Kidney epithelial cell (primary cell): ENCODE results near the gene CCDC85B. TPM values are rescaled to one million over a fixed set of nuclear protein-coding genes. Genes with fewer than 3 reads are reported as not detected.

ENCODE experiments used
- DNase-seq: peaks from one replicate; pipeline ENCODE4 v3.0.0-alpha.2; 2010; ENCODE audit warnings: low read depth
- H3K27me3 ChIP-seq: 2 replicates; pipeline ENCODE4 v1.6.0; 2011; ENCODE audit warnings: low read length; ENCODE audit not compliant: control insufficient read depth, insufficient read depth
- H3K36me3 ChIP-seq: 2 replicates; pipeline ENCODE4 v1.5.1; 2011; ENCODE audit warnings: low read length; ENCODE audit not compliant: control insufficient read depth, insufficient read depth
- H3K4me3 ChIP-seq: 2 replicates; pipeline ENCODE4 v1.5.1; 2011; ENCODE audit warnings: low read depth, mild to moderate bottlenecking, control low read depth, low read length
- CTCF ChIP-seq: IDR thresholded peaks from 2 replicates; pipeline ENCODE4 v1.5.1; 2011; ENCODE audit warnings: mild to moderate bottlenecking, moderate library complexity, low read length, control low read depth, inconsistent platforms; ENCODE audit not compliant: insufficient read depth, poor library complexity, severe bottlenecking
- total RNA-seq: library from RNA; depleted of rRNA; stranded (reverse); fragments of >200 nt; gene quantifications from 2 replicates; pipeline ENCODE4 v1.2.3, GENCODE V29; 2015

The CCDC85B gene
- total RNA-seq, 1 donor from 2014 or later, result 48.9 TPM

DNA sequence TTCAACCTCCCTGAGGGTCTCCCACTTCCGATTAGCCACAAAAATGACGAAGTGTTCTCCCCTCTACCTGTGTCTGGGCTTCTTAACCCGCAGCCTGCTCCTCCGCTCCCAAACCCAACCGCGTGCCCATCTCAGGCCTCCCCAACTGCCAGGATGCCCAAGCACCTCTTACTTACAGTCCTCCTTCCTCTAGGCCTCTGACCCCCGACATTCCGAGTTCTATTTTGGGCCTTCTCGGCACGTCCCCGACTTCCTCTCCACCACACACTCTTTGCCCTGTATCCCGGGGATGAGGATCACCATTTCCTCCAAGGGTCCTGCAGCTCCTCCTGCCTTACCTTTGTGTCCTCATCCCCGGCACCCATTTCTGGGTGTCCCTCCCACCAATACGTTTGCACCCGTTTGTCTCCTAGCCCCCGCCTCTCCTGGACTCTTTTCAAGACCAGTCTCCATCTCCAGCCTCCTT, 30.6 kb upstream of the CCDC85B start:
- no peak for TF ChIP-seq CTCF
- no peak for DNase-seq
- H3K36me3 ChIP-seq, result peaks cover 2% of the 10 kb centered on the region
- H3K4me3 ChIP-seq, result peak overlapping the region; percentile 64
- no peaks in the 10 kb centered on the region for H3K27me3 ChIP-seq

DNA sequence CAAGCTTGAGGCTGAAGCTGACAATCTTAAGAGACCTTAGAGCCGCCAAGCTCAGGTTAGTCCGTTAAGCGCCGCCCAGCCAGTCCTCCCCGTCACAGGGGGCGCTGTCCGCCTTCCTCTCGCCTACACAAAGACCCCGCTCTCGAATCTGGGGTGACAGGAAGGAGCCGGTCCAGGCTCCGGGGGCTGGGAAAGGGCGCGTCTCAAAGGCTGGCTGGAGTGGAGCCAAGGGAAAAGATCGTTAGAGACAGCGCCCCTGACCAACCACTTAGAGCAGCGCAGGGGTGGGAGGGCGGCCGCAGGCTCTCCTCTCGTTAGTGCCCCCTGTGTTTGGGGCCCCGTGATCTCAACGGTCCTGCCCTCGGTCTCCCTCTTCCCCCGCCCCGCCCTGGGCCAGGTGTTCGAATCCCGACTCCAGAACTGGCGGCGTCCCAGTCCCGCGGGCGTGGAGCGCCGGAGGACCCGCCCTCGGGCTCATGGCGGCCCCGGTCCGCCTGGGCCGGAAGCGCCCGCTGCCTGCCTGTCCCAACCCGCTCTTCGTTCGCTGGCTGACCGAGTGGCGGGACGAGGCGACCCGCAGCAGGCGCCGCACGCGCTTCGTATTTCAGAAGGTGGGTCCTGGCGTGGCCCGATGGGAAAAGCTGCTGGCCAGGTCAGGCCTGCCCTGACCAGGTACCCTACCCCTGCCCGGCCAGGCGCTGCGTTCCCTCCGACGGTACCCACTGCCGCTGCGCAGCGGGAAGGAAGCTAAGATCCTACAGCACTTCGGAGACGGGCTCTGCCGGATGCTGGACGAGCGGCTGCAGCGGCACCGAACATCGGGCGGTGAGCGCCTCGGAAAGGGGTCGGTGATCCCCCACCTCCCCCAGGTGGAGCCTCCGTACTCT, 30.0 kb upstream of the CCDC85B start, which contains the start of gene MUS81:
Gene MUS81, plus strand, starts transcription at position 156 of the 887 bp plus-strand sequence. Its CDS starts 321 bp downstream, at position 477.
- peak; percentile 89 for DNase-seq
- peak; percentile 92 for TF ChIP-seq CTCF
- Histone ChIP-seq H3K4me3 (peak within 1 kb of the TSS; percentile 64), H3K36me3 (peaks cover 3% of the 10 kb centered on the region), H3K27me3 (no peaks in the 10 kb centered on the region)

- no peak for DNase-seq
- Histone ChIP-seq H3K27me3 (no peaks in the 10 kb centered on the region), H3K36me3 (peaks cover 1% of the 10 kb centered on the region), H3K4me3 (peak overlapping the region; percentile 64)
- no peak for TF ChIP-seq CTCF
Observed at GRCh38 chr11:65861165-65861505, 29.3 kb upstream of the CCDC85B start.

GRCh38 chr11:65861533-65862183, 28.8 kb upstream of the CCDC85B start:
- H3K27me3 ChIP-seq, result no peaks in the 10 kb centered on the region
- no peak for TF ChIP-seq CTCF
- peaks cover 1% of the 10 kb centered on the region for H3K36me3 ChIP-seq
- no peak for DNase-seq
- H3K4me3 ChIP-seq, result peak overlapping the region; percentile 64

- Histone ChIP-seq H3K27me3 (no peaks in the 10 kb centered on the region), H3K36me3 (peaks cover 2% of the 10 kb centered on the region), H3K4me3 (no peak overlapping the region)
- no peak for DNase-seq
- no peak for TF ChIP-seq CTCF
Observed at GRCh38 chr11:65862191-65862735, 28.2 kb upstream of the CCDC85B start.
